Measurements from ENCODE around the gene AURKA.

DNA sequence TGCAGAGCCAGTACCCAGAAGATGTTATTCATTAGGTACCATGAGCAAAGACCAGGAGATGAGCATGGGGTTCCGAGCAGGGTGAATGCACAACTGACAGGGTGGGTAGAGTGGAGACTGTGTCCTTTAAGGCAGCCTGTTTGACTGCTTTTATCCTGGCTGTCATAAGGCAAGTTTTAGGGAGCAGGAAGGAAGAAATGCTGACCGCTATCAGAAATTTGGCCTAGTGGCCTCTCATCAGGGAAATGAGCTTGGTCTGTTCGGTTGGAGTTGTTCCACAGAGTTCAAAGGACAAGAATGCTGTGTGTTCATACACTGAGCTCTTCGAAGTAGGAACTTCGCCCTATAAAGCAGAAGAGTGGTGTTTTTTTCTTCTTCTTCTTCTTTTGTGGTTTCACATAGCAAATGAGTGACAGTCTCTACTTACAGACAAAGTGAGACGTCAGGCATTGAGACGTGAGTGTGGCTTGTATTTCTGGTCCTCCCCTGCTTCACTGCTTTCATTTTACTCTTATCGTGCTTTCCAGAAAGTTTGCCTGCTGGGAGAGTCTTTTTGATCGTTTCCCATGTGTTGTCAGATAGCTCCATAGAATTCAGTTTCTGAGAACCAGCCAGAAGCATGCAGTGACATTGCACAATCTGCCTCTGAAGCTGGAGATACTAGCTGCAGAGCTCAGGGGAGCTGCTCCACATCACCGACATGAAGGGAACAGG, 19.9 kb upstream of the AURKA start, which contains the start of gene CASS4:
- TF ChIP-seq, protein P1, sequence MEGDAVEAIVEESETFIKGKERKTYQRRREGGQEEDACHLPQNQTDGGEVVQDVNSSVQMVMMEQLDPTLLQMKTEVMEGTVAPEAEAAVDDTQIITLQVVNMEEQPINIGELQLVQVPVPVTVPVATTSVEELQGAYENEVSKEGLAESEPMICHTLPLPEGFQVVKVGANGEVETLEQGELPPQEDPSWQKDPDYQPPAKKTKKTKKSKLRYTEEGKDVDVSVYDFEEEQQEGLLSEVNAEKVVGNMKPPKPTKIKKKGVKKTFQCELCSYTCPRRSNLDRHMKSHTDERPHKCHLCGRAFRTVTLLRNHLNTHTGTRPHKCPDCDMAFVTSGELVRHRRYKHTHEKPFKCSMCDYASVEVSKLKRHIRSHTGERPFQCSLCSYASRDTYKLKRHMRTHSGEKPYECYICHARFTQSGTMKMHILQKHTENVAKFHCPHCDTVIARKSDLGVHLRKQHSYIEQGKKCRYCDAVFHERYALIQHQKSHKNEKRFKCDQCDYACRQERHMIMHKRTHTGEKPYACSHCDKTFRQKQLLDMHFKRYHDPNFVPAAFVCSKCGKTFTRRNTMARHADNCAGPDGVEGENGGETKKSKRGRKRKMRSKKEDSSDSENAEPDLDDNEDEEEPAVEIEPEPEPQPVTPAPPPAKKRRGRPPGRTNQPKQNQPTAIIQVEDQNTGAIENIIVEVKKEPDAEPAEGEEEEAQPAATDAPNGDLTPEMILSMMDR (IDR thresholded peaks at IDR 0.05; ENCODE audit: low read length), result no peak
- no peak for TF ChIP-seq EZH2 (IDR thresholded peaks at IDR 0.05; ENCODE audit: borderline replicate concordance, low read length)

Measured in OCI-LY1 (cell line).